Measurements from ENCODE around the gene IGFN1. TPM values are rescaled to one million over a fixed set of nuclear protein-coding genes. Genes with fewer than 3 reads are reported as not detected.

IGFN1 gene
- total RNA-seq, 3 donors from 2014 or later (not counting 1 experiment from before 2014, with no cell fraction given), result not detected

GRCh38 chr1:201142849-201143725, 47.5 kb upstream of the IGFN1 start:
- Histone ChIP-seq H3K27me3 (ENCODE audit: control insufficient read depth, insufficient read depth, low read length) (no peaks in the 10 kb centered on the region), H3K4me3 (ENCODE audit: low read length) (no peak overlapping the region), H3K36me3 (ENCODE audit: control insufficient read depth, insufficient read depth, low read length) (peaks cover 23% of the 10 kb centered on the region), H3K9me3 (ENCODE audit: control insufficient read depth, insufficient read depth, low read length) (no peaks in the 10 kb centered on the region), H3K4me1 (ENCODE audit: control insufficient read depth, insufficient read depth, low read length) (no peaks in the 10 kb centered on the region), H3K27ac (ENCODE audit: low read length) (no peak overlapping the region)
- WGBS (ENCODE audit: insufficient coverage), result 95% methylated on average over 16 of the region's 16 CpGs
- H3K4me1 Mint-ChIP-seq, result no peaks in the 10 kb centered on the region
- DNase-seq (no peak), ATAC-seq (no peak)
- no peaks in the 10 kb centered on the region for H3K27me3 Mint-ChIP-seq (ENCODE audit: low read depth in 2 of 2)
- H3K27ac Mint-ChIP-seq, result no peak overlapping the region
- no peaks in the 10 kb centered on the region for H3K9me3 Mint-ChIP-seq
- H3K36me3 Mint-ChIP-seq, result peaks cover 7% of the 10 kb centered on the region
- TF ChIP-seq CTCF (IDR thresholded peaks at IDR 0.05), result no peak
- no peak overlapping the region for H3K4me3 Mint-ChIP-seq
- intact Hi-C loops (cut with micrococcal nuclease), result no loop called here

- ATAC-seq, result no peak
- 93% methylated on average over 18 of the region's 18 CpGs for WGBS (ENCODE audit: insufficient coverage)
- intact Hi-C loops (cut with micrococcal nuclease), result no loop called here
- no peak for TF ChIP-seq CTCF (IDR thresholded peaks at IDR 0.05)
- Mint-ChIP-seq H3K9me3 (no peaks in the 10 kb centered on the region), H3K27me3 (ENCODE audit: low read depth in 2 of 2) (no peaks in the 10 kb centered on the region), H3K4me3 (no peak overlapping the region), H3K4me1 (no peaks in the 10 kb centered on the region), H3K27ac (no peak overlapping the region), H3K36me3 (peaks cover 7% of the 10 kb centered on the region)
- Histone ChIP-seq H3K36me3 (ENCODE audit: control insufficient read depth, insufficient read depth, low read length) (peaks cover 22% of the 10 kb centered on the region), H3K9me3 (ENCODE audit: control insufficient read depth, insufficient read depth, low read length) (no peaks in the 10 kb centered on the region), H3K27me3 (ENCODE audit: control insufficient read depth, insufficient read depth, low read length) (no peaks in the 10 kb centered on the region), H3K4me1 (ENCODE audit: control insufficient read depth, insufficient read depth, low read length) (no peaks in the 10 kb centered on the region), H3K27ac (ENCODE audit: low read length) (no peak overlapping the region), H3K4me3 (ENCODE audit: low read length) (no peak overlapping the region)
- DNase-seq, result no peak
Measured at GRCh38 chr1:201143726-201144635, 46.6 kb upstream of the IGFN1 start.

- Histone ChIP-seq H3K36me3 (ENCODE audit: control insufficient read depth, insufficient read depth, low read length) (peaks cover 24% of the 10 kb centered on the region), H3K27ac (ENCODE audit: low read length) (no peak overlapping the region), H3K4me1 (ENCODE audit: control insufficient read depth, insufficient read depth, low read length) (no peaks in the 10 kb centered on the region), H3K9me3 (ENCODE audit: control insufficient read depth, insufficient read depth, low read length) (no peaks in the 10 kb centered on the region), H3K27me3 (ENCODE audit: control insufficient read depth, insufficient read depth, low read length) (no peaks in the 10 kb centered on the region), H3K4me3 (ENCODE audit: low read length) (no peak overlapping the region)
- 87% methylated on average over 5 of the region's 5 CpGs for WGBS (ENCODE audit: insufficient coverage)
- H3K4me1 Mint-ChIP-seq, result no peaks in the 10 kb centered on the region
- TF ChIP-seq CTCF (IDR thresholded peaks at IDR 0.05), result no peak
- ATAC-seq (no peak), DNase-seq (no peak)
- no peak overlapping the region for H3K4me3 Mint-ChIP-seq
- no peaks in the 10 kb centered on the region for H3K27me3 Mint-ChIP-seq (ENCODE audit: low read depth in 2 of 2)
- no peak overlapping the region for H3K27ac Mint-ChIP-seq
- peaks cover 7% of the 10 kb centered on the region for H3K36me3 Mint-ChIP-seq
- H3K9me3 Mint-ChIP-seq, result no peaks in the 10 kb centered on the region
- intact Hi-C loops (cut with micrococcal nuclease), result no loop called here
Measured at GRCh38 chr1:201144701-201145100, 45.9 kb upstream of the IGFN1 start.
